Gastroesophageal sphincter (tissue), 4 donors: ENCODE measurements around the gene UQCC2. TPM values are rescaled to one million over a fixed set of nuclear protein-coding genes. Genes with fewer than 3 reads are reported as not detected.

ENCODE experiments used
- ATAC-seq: fragments of 150-250 bp; one replicate; pipeline ENCODE4 v1.9.1; 2016; ENCODE audit warnings: mild to moderate bottlenecking, moderate library complexity
- H3K27ac ChIP-seq, 4 donors: fragments of 200-600 bp; sonication (generic) in 3 of 4; 1 replicate in 3 of 4; 2 replicates in 1 of 4; pipeline ENCODE4 v1.5.1; 2016 to 2019
- H3K27me3 ChIP-seq: fragments of 200-600 bp; sonication (generic); one replicate; pipeline ENCODE4 v1.5.1; 2019
- H3K36me3 ChIP-seq, 2 donors: fragments of 200-600 bp; sonication (generic); one replicate each; pipeline ENCODE4 v1.5.1; 2019; ENCODE audit warnings: control low read depth in 1 of 2
- H3K4me1 ChIP-seq, 3 donors: fragments of 200-600 bp; sonication (generic); 1 replicate in 2 of 3; 2 replicates in 1 of 3; pipeline ENCODE4 v1.5.1; 2016 to 2019; ENCODE audit warnings: control low read depth in 2 of 3
- H3K4me3 ChIP-seq, 2 donors: fragments of 200-600 bp; sonication (generic); one replicate each; pipeline ENCODE4 v1.5.1; 2019; ENCODE audit warnings: mild to moderate bottlenecking in 1 of 2, moderate library complexity in 1 of 2
- H3K9me3 ChIP-seq, 3 donors: fragments of 200-600 bp; sonication (generic); one replicate each; pipeline ENCODE4 v1.5.1; 2017 to 2019; ENCODE audit warnings: control low read depth in 2 of 3
- CTCF ChIP-seq, 4 experiments: fragments of 200-600 bp in 2 of 4; fragments of 450-650 bp in 2 of 4; sonication (generic) in 1 of 4; IDR thresholded peaks; one replicate each; pipeline ENCODE4 v1.5.1; 2017 to 2019; ENCODE audit warnings: antibody characterized with exemption in 4 of 4, mild to moderate bottlenecking in 2 of 4, moderate library complexity in 2 of 4
- EP300 ChIP-seq: sonication (generic); formaldehyde crosslinking; IDR thresholded peaks from one replicate; pipeline ENCODE4 v1.6.1; 2017; ENCODE audit warnings: antibody characterized with exemption, mild to moderate bottlenecking
- POLR2A ChIP-seq, 2 donors: fragments of 450-650 bp; IDR thresholded peaks; one replicate each; pipeline ENCODE4 v1.6.1; 2017; ENCODE audit warnings: antibody characterized with exemption in 2 of 2, mild to moderate bottlenecking in 2 of 2, moderate library complexity in 1 of 2
- POLR2AphosphoS5 ChIP-seq: sonication (generic); formaldehyde crosslinking; IDR thresholded peaks from one replicate; pipeline ENCODE4 v1.6.1; 2017; ENCODE audit warnings: antibody characterized with exemption
- WGBS, 2 donors: methylation state at CpG; one replicate each; pipeline ENCODE4 v1.1.5; 2018; ENCODE audit warnings: low coverage in 1 of 2; 5-methylcytosine and 5-hydroxymethylcytosine counted together
- total RNA-seq, 4 donors: library from RNA; depleted of rRNA; stranded (reverse); fragments of >200 nt; gene quantifications; one replicate each; pipeline ENCODE4 v1.1.0, GENCODE V29; 2016

The UQCC2 gene
- total RNA-seq, 4 donors from 2014 or later = 14.5 to 25.3 (median 17.7) TPM

- peaks cover 46% of the 10 kb centered on the region for H3K27me3 ChIP-seq
Observed at GRCh38 chr6:33658982-33659689, 52.4 kb downstream of the UQCC2 start.

GRCh38 chr6:33656844-33657243 is 54.7 kb downstream of the UQCC2 start:
- Histone ChIP-seq H3K27ac (no peak overlapping the region), H3K9me3 (no peaks in the 10 kb centered on the region), H3K36me3 (peaks cover 0 to 37% of the 10 kb centered on the region in 2 donors), H3K4me1 (peaks cover 0 to 6% (median 0%) of the 10 kb centered on the region in 3 donors), H3K4me3 (no peak overlapping the region), H3K27me3 (peaks cover 45% of the 10 kb centered on the region)
- no peak for ATAC-seq
- no CpG with 5 or more reads among the region's 5 CpGs for WGBS, 2 donors
- TF ChIP-seq POLR2AphosphoS5 (no peak), CTCF (IDR thresholded peaks at IDR 0.05) (no peak), EP300 (no peak), POLR2A (IDR thresholded peaks at IDR 0.05) (no peak)

More at GRCh38 chr6:33658982-33659689, 52.4 kb downstream of the UQCC2 start:
- Histone ChIP-seq H3K36me3 (peaks cover 0 to 55% of the 10 kb centered on the region in 2 donors), H3K4me1 (peaks cover 0 to 6% (median 0%) of the 10 kb centered on the region in 3 donors), H3K4me3 (no peak overlapping the region), H3K27ac (no peak overlapping the region), H3K9me3 (no peaks in the 10 kb centered on the region)
- 73 to 93% methylated on average over 2 to 3 of the region's 16 CpGs for WGBS, 2 donors
- no peak for ATAC-seq
- TF ChIP-seq POLR2A (IDR thresholded peaks at IDR 0.05) (no peak), POLR2AphosphoS5 (no peak), EP300 (no peak), CTCF (IDR thresholded peaks at IDR 0.05) (no peak)

GRCh38 chr6:33654831-33655554 is 56.5 kb downstream of the UQCC2 start:
- Histone ChIP-seq H3K4me3 (no peak overlapping the region), H3K27me3 (peaks cover 47% of the 10 kb centered on the region), H3K36me3 (peaks cover 0 to 25% of the 10 kb centered on the region in 2 donors), H3K9me3 (no peaks in the 10 kb centered on the region), H3K4me1 (peaks cover 0 to 6% (median 0%) of the 10 kb centered on the region in 3 donors), H3K27ac (no peak overlapping the region)
- no peak for ATAC-seq
- TF ChIP-seq POLR2AphosphoS5 = no peak
- no peak for TF ChIP-seq EP300
- no peak for TF ChIP-seq POLR2A (IDR thresholded peaks at IDR 0.05)
- no peak for TF ChIP-seq CTCF (IDR thresholded peaks at IDR 0.05)
- 45 to 60% methylated on average over 1 to 4 of the region's 5 CpGs for WGBS, 2 donors

GRCh38 chr6:33652002-33652401 is 59.5 kb downstream of the UQCC2 start:
- 68 to 75% methylated on average over 3 to 5 of the region's 5 CpGs for WGBS, 2 donors
- Histone ChIP-seq H3K4me1 (peaks cover 0 to 6% (median 0%) of the 10 kb centered on the region in 3 donors), H3K9me3 (no peaks in the 10 kb centered on the region), H3K27ac (no peak overlapping the region), H3K27me3 (peaks cover 26% of the 10 kb centered on the region), H3K36me3 (peaks cover 0 to 7% of the 10 kb centered on the region in 2 donors), H3K4me3 (no peak overlapping the region)
- TF ChIP-seq CTCF (IDR thresholded peaks at IDR 0.05) (no peak), EP300 (no peak), POLR2AphosphoS5 (no peak)
- no peak for ATAC-seq
